WI38 (cell line): ENCODE measurements around the gene DPYD.

ENCODE experiments used
- H3K4me3 ChIP-seq: 2 replicates; pipeline ENCODE4 v1.5.1; 2011; ENCODE audit warnings: low read depth, mild to moderate bottlenecking, control low read depth, low read length
- TF ChIP-seq, protein P1 (sequence below): IDR thresholded peaks from 2 replicates; pipeline ENCODE4 v1.5.1; 2012; ENCODE audit warnings: low read depth, mild to moderate bottlenecking, control low read depth, low read length

Gene DPYD

DNA sequence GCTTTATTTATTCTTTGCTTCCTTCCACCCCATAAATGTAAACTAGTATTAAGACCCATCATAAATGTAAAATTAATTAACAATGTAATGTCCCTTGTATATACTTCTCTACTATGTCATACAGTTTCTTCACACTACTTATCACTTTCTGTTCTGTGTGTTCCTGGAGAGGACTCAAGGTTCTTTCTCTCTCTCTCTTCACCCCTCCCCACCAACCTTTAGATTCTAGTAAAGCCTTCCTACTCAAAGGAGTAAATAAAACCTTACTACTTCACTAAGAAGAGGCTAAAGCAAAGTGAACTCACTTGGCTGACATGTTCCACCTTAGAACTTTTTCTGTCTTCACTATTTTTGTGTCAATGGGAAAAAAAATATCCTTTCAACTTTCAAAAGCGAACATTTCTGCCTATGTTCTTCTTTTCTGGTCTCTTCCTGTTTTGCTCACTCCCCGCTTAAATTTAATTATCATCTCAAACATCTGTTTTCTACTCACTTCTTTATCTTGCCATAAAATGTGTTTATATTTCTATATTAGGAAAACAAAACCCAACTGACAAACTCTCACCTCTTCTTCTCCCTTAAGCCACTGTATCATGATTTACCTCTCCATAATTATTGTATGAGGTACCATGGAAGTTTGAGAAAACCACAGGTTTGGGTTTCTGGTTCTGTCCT, 260.3 kb downstream of the DPYD start:
- H3K4me3 ChIP-seq = no peak overlapping the region
- TF ChIP-seq, protein P1, sequence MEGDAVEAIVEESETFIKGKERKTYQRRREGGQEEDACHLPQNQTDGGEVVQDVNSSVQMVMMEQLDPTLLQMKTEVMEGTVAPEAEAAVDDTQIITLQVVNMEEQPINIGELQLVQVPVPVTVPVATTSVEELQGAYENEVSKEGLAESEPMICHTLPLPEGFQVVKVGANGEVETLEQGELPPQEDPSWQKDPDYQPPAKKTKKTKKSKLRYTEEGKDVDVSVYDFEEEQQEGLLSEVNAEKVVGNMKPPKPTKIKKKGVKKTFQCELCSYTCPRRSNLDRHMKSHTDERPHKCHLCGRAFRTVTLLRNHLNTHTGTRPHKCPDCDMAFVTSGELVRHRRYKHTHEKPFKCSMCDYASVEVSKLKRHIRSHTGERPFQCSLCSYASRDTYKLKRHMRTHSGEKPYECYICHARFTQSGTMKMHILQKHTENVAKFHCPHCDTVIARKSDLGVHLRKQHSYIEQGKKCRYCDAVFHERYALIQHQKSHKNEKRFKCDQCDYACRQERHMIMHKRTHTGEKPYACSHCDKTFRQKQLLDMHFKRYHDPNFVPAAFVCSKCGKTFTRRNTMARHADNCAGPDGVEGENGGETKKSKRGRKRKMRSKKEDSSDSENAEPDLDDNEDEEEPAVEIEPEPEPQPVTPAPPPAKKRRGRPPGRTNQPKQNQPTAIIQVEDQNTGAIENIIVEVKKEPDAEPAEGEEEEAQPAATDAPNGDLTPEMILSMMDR = no peak

DNA sequence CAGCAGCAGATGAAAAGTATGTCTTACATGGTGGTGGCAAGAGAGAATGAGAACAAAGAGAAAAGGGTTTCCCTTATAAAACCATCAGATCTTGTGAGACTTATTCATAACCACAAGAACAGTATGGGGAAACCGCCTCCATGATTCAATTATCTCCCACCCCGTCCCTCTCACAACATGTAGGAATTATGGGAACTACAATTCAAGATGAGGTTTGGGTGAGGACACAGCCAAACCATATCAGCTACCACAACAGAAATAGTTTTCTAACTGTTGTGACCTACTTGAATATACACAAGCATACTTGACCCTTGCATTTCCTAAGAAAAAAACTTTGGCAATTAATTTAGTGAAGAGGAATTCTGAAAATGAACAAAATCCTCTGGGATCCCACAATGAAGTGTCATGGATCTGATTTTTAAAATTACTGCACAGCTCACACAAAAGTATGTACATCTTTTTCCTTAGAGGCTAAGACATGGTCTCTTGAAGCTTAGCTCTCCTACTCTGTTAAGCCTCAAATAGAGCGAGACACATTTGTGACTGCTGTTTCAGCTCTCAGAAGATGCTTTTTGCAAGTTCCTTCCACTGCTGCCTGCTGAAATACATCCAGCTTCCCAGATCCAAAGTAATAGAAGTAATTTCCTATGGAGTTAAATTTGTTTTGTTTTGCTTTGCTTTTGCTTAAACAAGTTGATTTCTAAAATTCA, 265.8 kb downstream of the DPYD start:
- TF ChIP-seq, protein P1 = no peak
- no peak overlapping the region for H3K4me3 ChIP-seq

DNA sequence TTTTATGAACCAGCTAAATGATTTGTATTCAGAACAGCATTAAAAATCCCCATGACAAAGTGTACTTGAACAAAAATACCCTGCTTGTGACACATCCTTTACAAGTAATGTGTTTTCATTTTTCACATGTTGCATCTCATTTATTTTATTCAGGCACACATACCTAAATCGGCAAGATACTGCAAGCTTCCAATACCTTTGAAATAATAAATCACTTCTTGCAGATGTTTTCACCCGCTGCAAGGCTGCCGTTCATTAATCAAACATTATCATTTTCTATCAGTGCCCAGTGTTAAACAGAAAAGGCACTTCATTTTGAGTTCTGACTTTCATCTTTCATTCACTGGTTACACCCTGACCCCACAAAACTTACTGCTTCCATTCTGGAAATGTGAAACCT, 269.6 kb downstream of the DPYD start:
- TF ChIP-seq, protein P1 = no peak
- H3K4me3 ChIP-seq = no peak overlapping the region

DNA sequence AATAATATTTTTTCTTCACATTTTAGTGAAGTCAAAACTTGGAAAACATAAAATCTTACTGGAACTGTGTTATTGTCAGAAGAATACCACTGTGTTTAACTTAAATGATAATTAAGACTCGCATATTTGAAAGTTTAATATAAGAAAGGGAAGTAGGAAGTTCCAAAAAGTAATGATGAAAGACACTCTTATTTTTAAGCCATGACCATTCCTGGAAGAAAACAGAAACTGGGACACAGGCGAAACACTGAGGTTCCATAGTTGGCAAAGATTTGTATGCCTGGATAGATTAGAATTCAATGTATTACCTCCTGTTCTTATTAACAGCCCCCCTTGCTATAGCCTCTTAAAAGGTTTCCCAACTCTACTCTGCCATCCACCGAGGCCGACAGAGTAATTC, 271.2 kb downstream of the DPYD start:
- TF ChIP-seq, protein P1 = no peak
- H3K4me3 ChIP-seq = no peak overlapping the region

DNA sequence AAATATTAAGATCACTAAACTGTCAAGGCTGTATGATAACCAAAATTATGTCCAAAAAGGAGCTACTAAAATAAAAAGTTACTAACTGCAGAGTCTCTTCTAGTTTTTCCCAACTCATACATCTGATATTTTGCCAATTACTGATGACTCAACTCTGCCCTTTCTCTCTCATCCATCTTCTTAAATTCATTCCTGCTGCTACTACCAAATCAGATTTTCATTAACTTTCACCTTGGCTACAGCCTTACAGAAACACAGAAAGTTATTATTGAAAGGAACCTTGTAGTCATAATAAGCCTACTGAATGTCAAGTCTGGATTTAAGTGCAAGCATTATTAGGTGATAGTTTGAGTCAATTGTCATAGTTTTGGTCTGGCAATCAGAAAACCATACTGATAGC, 273.1 kb downstream of the DPYD start:
- TF ChIP-seq, protein P1 = no peak
- no peak overlapping the region for H3K4me3 ChIP-seq

DNA sequence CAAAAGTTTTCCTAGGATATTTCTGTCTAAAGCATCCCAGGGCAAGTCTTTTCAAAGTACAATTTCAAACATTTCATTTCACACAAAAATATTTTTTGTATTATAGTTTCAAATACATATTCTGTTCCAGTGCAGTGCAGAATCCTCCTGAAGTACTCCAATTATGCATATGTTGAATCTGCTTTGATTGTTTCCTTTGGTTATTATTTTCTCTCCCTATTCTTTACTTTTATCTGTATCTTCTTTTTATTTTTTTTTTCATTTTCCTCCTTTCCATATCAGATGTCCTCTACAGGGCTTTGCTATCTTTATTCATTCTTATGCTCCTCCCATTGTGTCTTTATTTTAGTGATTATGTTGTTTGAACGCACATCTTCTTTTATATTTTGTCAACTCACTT, 274.8 kb downstream of the DPYD start:
- no peak overlapping the region for H3K4me3 ChIP-seq
- TF ChIP-seq, protein P1 = no peak

DNA sequence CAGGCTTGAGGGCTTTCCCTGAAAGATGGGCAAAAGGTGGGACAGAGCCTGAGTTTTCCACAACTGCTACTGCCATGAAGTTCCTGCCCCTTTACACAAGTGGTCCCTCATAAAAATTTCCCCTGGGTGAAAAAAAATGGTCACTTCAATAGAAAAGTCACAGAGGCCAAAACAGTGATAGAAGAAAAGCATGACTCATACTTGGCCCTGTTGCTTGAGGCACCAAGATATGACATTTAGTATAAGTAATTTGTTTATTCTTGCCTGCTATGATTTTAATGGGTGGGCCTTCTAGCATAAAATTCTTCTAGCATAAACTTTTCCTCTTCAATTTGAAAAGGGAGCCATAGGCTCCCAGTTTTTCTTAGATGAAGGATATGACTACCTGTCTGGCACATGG, 280.2 kb downstream of the DPYD start:
- H3K4me3 ChIP-seq = no peak overlapping the region
- TF ChIP-seq, protein P1 = no peak
